Stimulated activated CD8-positive, alpha-beta memory T cell treated with anti-CD3 and anti-CD28 coated beads, Interleukin-7, amount 100 ng/mL, for 4 hours (primary cell): ENCODE data around the gene CCER1.
"Not testable (repeated sequence)": the region's sequence is repeated elsewhere in the genome, so short reads cannot be mapped to it uniquely, and the experiment has no call there.

Source experiments
- DNase-seq, 2 donors: peaks; one replicate each; pipeline ENCODE4 v3.0.0-alpha.2; 2020; ENCODE audit warnings: low read depth in 2 of 2

CCER1 gene, protein sequence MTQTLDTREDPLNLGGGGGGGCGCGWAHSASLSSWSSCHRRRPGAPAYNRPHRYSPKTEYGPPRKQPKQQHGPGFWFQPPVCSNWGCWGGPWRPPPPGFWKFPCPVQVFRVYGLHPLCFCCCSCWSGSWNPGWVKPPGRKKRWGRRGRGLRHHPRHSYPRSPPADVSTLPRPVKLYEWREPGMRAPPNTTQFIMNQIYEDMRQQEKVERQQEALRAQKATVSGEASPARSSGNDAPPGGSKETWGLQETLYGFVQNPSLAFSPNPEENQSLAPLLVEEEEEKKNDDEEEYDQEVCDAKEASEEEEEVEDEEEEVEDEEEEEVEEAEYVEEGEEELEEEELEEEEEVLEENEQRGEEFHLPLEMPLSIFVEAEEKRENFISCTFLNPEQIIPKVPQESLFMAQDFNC

GRCh38 chr12:90954921-90955320, at the start of gene CCER1:
Gene CCER1 (minus strand): TSS chr12:90955176. CDS start chr12:90954742, 434 bp downstream.
- no peak for DNase-seq

DNA sequence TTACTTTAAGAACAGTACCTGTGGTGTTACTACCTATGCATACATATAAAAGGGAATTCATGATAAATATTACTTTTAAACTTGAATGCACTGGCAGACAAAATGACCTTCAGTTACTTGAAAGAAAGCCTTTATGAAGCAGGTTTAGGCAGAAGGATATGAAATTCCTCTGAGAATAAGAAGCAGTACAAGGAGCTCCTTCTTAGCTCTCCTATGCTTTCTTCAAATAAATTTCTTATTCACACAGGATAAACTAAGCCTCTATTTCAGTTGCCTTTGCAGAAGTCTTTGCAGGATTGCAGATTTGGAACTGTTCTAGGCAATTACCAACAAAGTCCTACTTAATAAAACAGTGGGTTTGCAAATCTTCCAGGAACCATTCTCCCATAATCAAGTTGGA, 48.8 kb upstream of the CCER1 start:
- no peak for DNase-seq

DNA sequence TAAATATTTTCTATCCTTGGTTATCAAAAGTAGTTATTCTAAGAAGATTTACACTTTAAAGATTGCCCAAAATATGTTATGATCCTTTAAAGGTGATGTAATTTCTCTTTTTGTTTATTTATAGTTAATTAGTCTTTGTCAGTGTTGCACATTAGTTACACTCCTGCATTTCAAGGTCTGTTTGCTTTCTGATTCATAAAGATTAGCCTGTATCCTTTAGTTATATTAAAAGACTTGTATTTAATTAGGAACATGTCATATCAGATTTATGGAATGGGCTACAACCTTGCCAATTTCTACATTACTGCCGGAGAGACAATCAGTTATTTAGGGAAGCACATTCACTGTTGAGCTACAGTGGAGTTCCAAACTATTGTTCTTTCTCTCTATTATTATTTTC, 46.3 kb upstream of the CCER1 start:
- no peak for DNase-seq

DNA sequence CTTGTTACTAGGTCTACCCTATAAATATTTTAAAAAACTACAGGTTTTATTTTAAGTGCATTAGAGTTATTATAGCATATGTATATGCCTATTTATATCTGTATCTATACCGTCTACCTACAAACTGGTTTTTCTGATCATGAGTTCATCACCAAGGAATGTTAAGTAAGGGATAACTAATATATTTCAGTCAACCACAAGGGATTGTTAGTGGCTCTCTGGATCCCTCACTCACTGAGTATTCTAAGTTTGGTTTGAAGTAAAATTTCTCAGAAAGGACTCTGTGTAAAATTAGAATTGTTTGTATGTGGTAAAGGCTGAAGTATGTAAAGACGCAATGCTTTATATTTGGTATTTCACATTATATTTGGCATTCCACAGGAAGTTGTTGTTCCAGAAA, 45.0 kb upstream of the CCER1 start:
- no peak for DNase-seq

- no peak for DNase-seq
Observed at GRCh38 chr12:90999527-90999926, 44.6 kb upstream of the CCER1 start.

GRCh38 chr12:90995010-90995409, 40.0 kb upstream of the CCER1 start:
- DNase-seq, result no peak

DNA sequence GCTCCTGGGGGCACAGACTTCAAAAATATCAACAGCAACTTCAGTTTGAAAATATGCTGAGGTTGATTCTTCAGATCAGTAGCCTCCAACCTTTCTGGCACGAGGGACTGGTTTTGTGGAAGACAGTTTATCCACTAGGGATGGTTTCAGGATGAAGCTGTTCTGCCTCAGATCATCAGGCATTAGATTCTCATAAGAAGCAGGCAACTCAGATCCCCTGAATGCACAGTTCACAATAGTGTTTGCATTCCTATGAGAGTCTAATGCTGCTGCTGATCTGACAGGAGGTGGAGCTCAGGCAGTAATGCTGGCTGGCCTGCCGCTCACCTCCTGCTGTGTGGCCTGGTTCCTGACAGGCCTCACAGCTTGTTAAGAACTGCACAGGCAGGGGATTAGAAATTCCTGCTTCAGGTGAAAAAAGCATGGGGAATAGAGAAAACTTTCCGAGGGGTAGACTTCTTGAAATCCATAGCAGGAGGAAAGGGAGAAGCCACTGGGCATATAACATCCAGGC, 37.0 kb upstream of the CCER1 start:
- DNase-seq, result no peak

DNA sequence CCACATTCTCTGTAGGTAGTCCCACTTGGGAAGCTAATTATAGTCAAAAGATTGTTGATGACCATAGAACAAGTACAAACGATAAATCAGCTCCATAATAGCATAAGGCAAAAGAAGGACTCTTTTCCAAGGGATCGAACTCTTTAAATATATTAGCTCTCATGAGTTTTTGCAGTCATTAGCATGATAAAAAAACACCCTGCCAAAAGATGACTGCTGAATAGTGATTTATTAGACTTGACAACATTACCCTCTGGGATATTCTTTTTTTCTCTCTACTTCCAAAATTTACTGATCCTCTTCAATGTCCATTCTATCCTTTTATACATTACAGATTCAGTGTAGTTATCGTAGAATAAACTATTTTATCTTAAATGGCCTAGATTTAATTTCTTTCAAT, 35.6 kb upstream of the CCER1 start:
- DNase-seq, result no peak

DNA sequence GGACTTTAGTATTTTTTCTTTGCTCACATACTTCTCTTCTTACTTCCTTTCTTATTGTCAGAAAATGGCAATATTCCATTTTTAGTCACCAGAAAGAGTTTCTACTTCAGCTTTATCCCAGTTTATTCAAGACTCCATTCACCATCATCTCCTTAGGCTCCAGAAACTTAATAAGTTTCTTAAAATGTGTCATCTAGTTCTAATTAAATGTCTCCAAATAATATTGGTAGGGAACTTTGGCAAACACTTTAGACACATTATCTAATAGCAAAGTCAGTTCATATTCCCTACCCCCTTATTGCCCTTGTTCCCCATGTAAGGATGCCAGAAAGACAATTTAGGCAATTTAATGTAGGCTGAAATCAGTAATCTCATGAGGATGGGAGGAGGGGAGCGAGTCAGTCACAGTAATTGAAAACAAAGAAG, 34.7 kb upstream of the CCER1 start:
- DNase-seq, result no peak

DNA sequence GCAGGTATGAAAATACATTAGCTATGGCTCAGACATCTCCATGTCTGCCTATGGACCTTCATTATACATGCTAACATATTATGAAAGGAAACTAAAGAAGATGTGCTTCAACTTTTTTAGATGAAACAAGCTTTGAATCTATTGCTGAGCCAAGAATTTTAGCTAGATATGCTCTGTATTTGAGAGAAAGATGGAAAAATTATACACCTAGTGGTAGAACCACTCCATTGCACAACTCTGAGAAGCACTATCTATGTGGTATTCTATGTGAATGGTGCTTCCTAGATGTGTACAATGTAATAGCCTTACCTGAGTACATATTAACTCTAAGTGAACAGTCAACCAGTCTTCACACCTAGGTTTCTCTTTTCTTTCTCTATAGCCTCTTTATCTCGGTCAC, 32.5 kb upstream of the CCER1 start:
- no peak for DNase-seq

DNA sequence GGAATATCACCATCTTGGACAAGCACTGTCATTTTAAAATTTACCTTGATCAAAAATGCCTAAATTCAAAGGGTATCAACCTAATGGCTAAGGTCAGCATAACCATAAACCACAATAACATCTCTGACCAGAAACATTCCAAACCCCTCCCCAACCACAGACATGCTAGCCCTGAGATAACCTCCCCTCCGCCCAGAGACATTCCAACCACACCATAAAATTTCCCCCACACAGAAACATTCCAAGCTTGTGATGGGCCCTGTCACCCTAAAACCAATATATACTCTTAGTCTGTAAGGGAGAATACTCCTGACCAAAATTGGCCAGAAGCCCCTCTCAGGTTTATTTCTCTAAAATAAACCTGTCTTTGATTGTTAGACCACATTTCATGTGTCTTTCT, 32.1 kb upstream of the CCER1 start:
- no peak for DNase-seq

- not testable (repeated sequence) for DNase-seq
Observed at GRCh38 chr12:90985331-90985730, 30.4 kb upstream of the CCER1 start.

DNA sequence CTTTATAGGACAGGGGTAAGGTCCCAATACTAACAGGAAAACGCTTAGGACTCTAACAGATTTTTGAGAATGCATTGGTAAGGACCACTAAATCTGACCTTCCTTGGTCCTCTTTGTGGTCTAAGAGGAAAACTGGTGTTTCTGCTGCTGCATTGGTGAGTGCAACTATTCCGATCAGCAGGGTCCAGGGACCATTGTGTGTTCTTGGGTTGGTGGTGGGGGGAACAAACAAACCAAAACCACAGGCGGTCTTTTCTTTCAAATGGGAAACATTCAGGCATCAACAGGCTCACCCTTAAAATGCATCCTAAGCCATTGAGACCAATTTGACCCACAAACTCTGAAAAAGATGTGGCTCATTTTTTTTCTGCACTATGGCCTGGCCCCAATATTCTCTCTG, 29.1 kb upstream of the CCER1 start:
- DNase-seq, result no peak

- DNase-seq, result no peak
Observed at GRCh38 chr12:90982170-90982569, 27.2 kb upstream of the CCER1 start.

- no peak for DNase-seq
Observed at GRCh38 chr12:90979951-90980350, 25.0 kb upstream of the CCER1 start.

DNA sequence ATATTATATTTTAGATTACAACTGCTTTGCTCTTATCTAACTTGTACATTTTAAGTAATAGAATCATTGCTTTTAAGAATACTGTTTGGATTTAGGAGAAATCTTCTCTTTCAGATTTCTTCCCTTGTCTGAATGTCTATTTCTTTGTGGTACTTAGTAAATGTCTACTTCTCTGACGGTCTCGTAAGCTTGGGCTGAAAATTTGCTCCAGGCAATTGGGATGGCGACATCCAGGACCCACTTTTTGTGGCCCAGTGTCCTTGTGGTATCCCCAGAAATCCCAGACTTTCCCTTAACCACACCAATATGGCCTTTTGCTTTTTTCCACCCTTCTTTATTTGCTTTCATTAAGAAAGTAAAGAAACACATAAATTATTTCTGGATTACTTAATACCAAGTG, 24.0 kb upstream of the CCER1 start:
- no peak for DNase-seq

- DNase-seq, result no peak
Observed at GRCh38 chr12:90978117-90978770, 23.3 kb upstream of the CCER1 start.

GRCh38 chr12:90977224-90977623, 22.2 kb upstream of the CCER1 start:
- no peak for DNase-seq

- no peak for DNase-seq
Observed at GRCh38 chr12:90974286-90974685, 19.3 kb upstream of the CCER1 start.

GRCh38 chr12:90972226-90972625, 17.2 kb upstream of the CCER1 start:
- no peak for DNase-seq

DNA sequence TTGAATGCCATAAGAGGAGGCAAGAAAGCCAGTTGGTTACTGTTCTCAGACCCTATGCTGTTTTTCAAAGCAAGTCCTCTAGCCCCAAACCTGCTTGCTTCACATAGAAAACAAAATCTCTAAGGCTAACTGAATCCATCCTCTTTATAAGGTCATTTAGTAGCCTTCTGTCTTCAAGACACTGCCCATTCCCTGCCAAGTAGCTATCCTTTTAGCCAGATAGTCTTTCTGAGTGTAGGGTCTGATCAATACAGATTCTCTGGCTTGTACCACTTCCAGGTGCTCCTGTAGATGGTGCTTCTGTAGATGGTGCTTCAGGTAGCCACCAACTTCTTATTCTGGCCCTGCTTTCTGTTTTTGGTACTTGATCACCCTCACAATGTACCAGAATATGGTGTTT, 15.9 kb upstream of the CCER1 start:
- DNase-seq, result no peak

GRCh38 chr12:90970471-90970870, 15.5 kb upstream of the CCER1 start:
- no peak for DNase-seq

DNA sequence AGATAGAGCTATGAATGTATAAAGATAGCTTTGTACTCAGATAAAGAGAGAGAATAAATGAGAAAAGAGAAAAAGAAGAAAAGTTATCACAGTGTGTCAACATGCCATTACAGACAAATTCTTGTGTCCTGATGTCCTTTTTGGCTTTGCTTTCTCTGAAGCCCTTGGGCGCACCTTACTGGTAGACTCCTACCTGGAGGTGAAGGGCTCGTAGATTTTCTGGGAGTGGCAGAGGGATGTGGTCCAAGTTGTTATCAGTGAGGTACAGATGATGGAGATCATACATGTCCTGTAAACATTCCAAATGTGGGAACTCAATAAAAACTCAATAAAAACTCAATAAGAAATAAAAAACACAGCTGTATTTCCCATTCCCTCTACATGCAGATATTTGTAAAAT, 14.9 kb upstream of the CCER1 start:
- no peak for DNase-seq
